ENCODE data around the gene LRRC27. TPM values are rescaled to one million over a fixed set of nuclear protein-coding genes. Genes with fewer than 3 reads are reported as not detected.

The LRRC27 gene
- polyA plus RNA-seq, 1 experiment, result 10.5 TPM

- POLR2A ChIA-PET, result interaction anchor here (0.9 kb wide), 1 partner anchor 10 kb away, joined by 3 read pairs; the partner anchor contains the start of gene STK32C
- no peak overlapping the region for H3K4me3 ChIP-seq (ENCODE audit: low read depth, low read length)
- DNase-seq (ENCODE audit: low read depth), result no peak
- no peaks in the 10 kb centered on the region for H3K36me3 ChIP-seq (ENCODE audit: control insufficient read depth, insufficient read depth, low read length)
- CTCF ChIA-PET, result interaction anchor here (0.7 to 1.0 kb wide), 2 partner anchors 9 to 16 kb away, joined by 3 to 4 read pairs; no protein-coding TSS in a partner anchor
- H3K27me3 ChIP-seq (ENCODE audit: control insufficient read depth, insufficient read depth, low read length), result peaks cover 4% of the 10 kb centered on the region; the same call in 1 of the 2 replicates
- TF ChIP-seq CTCF (IDR thresholded peaks at IDR 0.05; ENCODE audit: insufficient read depth, low read depth, low read length), result no peak
Measured at GRCh38 chr10:132298038-132298881, 33.7 kb upstream of the LRRC27 start.

- DNase-seq (ENCODE audit: low read depth), result no peak
- POLR2A ChIA-PET, result no interaction called here
- Histone ChIP-seq H3K27me3 (ENCODE audit: control insufficient read depth, insufficient read depth, low read length) (peaks cover 6% of the 10 kb centered on the region; the same call in 1 of the 2 replicates), H3K4me3 (ENCODE audit: low read depth, low read length) (no peak overlapping the region), H3K36me3 (ENCODE audit: control insufficient read depth, insufficient read depth, low read length) (no peaks in the 10 kb centered on the region)
- TF ChIP-seq CTCF (IDR thresholded peaks at IDR 0.05; ENCODE audit: insufficient read depth, low read depth, low read length), result no peak
- CTCF ChIA-PET, result no interaction called here
Measured at GRCh38 chr10:132299371-132300336, 32.3 kb upstream of the LRRC27 start.

GRCh38 chr10:132300582-132300981 is 31.4 kb upstream of the LRRC27 start:
- TF ChIP-seq CTCF (IDR thresholded peaks at IDR 0.05; ENCODE audit: insufficient read depth, low read depth, low read length), result no peak
- no peaks in the 10 kb centered on the region for H3K36me3 ChIP-seq (ENCODE audit: control insufficient read depth, insufficient read depth, low read length)
- POLR2A ChIA-PET, result interaction anchor here (0.6 kb wide), 1 partner anchor 15 kb away, joined by 3 read pairs; no protein-coding TSS in a partner anchor
- CTCF ChIA-PET, result no interaction called here
- no peak for DNase-seq (ENCODE audit: low read depth)
- H3K4me3 ChIP-seq (ENCODE audit: low read depth, low read length), result no peak overlapping the region
- H3K27me3 ChIP-seq (ENCODE audit: control insufficient read depth, insufficient read depth, low read length), result peaks cover 6% of the 10 kb centered on the region; the same call in 1 of the 2 replicates

GRCh38 chr10:132301371-132302330 is 30.3 kb upstream of the LRRC27 start:
- no peak for DNase-seq (ENCODE audit: low read depth)
- ChIA-PET POLR2A (no interaction called here), CTCF (no interaction called here)
- no peaks in the 10 kb centered on the region for H3K36me3 ChIP-seq (ENCODE audit: control insufficient read depth, insufficient read depth, low read length)
- peaks cover 6% of the 10 kb centered on the region; the same call in 1 of the 2 replicates for H3K27me3 ChIP-seq (ENCODE audit: control insufficient read depth, insufficient read depth, low read length)
- H3K4me3 ChIP-seq (ENCODE audit: low read depth, low read length), result no peak overlapping the region
- no peak for TF ChIP-seq CTCF (IDR thresholded peaks at IDR 0.05; ENCODE audit: insufficient read depth, low read depth, low read length)
